M059J (cell line): Measurements from ENCODE around the gene RAB35. TPM values are rescaled to one million over a fixed set of nuclear protein-coding genes. Genes with fewer than 3 reads are reported as not detected.

ENCODE experiments used
- DNase-seq: peaks from one replicate; pipeline ENCODE4 v3.0.0-alpha.2; 2012; ENCODE audit warnings: low read depth
- total RNA-seq: library from RNA; depleted of rRNA; stranded (reverse); fragments of >200 nt; shearing (Covaris generic); gene quantifications from 2 replicates; pipeline ENCODE4 v1.2.3, GENCODE V29; 2014

RAB35 gene
- total RNA-seq, 1 experiment from 2014 or later: 28.6 TPM

DNA sequence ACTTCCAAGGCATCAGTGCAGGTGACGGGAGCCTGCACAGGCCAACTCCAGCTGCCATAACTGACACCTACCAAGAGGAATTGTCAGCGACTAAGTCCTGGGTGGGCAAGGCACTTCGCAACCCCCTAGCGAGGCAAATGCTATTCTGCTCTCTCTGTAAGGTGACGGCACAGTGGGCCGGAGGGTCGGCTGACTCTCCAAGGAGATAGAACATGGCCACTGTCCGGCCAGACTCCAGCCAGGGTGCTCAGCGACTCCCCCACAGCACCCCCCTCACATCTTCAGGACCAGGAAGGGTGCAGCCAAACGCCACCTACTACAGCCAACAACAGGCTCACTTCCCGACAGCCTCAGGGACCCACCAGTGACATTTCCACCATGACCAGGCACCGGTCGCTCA lies 13.2 kb downstream of the RAB35 start:
- DNase-seq: no peak

DNA sequence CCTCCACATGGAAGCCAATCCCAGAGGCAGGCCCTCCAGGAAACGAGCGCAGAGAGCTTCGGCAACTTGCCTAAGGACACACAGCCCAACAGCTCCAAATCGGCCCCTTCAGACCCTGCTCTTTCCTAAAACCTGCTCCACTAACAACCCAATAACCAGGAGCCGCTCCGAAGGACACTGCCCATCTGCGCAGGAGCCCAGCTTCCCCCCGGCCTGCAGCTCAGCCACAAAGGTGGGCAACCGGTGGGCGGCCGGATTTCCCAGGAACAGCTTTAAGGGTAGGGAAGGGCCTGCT lies 13.6 kb downstream of the RAB35 start:
- no peak for DNase-seq

DNA sequence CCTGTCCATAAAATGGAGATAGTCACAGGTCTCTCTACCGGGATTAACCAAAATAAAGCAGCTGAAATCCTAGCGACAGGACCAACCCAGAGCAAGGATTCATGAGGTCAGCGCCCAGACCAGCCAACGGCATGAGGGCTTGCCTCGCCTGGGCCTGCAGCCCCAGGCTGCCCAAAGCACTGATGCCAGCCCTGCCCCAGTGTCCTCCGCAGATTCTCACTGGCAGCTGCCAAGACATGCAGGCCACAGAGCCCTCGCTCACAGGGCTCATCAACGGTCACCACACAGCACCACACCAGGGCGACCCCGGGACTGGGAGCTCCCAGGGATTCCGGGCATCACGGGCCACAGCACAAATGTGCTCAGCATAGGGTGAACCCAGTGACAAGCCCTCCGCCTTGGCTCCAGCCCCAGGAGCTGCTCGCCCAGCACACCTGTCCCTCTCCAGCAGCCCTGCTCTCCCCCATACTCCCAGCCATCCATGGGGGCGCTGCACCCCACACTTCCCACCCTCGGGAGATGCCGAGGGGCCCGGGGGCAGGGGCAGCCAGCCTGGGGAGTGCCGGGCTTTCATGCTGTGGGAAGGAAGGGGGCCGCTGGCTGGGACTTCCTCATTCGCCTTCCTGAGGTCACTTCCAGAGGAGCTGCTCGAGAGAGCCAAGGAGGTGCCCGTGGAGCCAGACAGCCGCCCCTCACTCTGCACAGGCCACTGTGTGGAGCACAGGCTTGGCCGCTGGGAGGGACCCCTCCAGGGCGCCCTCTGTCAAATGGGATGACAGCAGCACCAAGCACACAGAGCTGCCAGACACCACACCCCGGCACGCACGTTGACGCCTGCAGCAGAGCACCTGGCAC lies 14.1 kb downstream of the RAB35 start:
- no peak for DNase-seq

DNA sequence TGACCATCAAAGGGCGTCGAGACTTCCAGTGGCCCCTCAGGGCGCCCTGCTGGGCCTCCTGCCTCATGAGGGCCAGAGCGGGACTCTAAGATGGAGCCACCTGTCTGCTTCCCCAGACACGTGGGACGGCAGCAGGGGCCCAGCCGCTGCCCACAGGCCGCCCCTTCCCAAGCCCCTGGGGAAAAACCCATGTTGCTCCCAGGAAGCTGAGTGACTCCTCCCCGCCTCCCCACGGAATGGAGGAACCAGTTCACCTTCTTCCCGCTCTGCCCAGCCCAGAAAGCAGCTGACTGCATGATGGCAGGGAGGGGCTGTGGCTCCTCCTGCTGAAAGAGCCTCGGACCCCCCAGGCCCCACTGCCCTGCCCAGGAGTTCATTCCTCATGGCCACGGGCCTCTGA lies 14.9 kb downstream of the RAB35 start:
- DNase-seq: no peak

DNA sequence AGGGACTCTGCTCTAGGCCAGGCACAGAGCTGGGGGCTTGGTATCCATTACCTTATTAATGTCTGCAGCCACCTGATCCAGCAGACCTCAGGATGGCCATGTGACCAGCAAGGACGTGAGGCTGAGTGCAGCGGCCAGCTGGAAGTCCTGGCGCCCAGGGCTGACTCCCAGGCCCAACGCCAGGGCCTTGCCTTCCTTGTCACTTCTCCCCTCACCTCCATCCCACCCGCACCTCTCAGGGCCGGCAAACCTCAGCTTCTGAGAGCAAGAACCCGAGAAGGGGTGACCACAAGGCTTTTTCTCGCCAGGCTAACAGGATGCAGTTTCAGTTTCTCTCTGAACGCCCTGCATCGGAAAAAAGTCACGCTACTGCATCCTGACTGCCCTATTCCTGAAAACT lies 15.4 kb downstream of the RAB35 start:
- no peak for DNase-seq

DNA sequence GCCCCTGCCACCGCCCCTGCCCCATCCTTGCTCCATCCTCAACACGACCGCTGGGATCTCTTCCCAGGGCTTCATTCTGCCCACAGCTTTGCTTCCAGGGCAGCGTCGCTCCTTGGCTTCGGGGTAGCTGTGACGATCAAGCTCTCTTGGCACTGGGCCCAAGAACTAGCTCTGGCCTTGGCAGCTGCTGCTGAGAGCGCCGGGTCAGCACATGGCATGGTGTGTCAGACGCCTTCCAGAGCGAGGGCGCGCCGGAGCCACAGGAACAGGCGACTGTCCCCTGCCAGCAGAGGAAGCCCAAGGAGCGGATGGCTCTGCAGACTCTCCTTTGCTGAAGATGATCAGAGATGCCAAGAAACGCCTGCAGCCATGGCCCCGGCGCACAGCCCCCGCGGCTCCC lies 15.9 kb downstream of the RAB35 start:
- DNase-seq: no peak

DNA sequence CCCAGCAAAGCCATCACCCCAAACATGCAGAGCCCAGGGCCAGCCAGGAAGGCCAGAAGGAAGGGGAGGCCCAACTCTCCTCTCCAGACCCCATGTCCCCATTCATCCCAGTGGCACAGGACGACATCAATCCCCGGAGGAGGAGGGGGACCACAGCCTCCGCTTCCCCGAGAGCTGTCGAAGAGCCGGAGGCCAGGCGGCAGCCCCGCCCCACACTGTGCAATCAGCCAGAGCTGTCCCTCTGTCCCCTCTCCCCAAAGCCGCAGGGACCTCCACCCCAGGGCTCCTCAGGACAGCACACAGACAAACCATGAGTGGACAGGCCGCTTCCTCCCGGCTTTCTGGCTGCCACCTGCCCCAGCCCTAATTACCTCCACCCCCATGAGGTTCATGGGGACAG lies 16.8 kb downstream of the RAB35 start:
- no peak for DNase-seq

DNA sequence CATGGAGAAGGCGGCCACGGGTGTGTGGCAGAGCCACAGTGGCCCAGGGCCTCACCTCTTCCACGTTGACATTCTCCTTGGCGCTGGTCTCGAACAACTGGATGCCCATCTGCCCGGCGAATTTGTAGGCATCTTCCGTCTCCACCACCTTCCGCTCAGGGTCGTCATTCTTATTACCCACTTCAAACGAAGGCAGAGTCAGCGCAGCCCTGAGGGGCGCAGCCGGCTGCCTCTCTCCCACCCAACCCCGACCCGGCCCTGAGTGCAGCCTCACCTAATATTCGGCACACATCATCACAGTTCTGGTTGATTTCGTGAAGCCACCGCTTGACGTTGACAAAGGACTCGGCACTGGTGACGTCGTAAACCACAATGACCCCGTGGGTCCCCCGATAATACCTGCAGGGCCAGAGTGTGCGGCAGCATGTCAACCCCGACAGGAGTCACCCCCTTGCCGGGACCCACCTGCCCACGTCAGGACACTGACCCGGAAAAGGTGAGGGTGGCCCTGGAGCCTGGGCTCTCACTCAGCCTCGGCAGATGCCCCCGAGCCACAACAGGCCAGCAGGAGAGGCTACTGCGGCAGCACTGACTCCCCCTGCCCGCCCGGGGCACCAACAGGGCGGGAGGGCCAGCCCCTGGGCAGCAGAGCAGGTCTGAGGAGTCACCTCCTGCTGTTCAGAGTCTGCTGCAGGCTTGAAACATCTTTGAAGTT lies 17.6 kb downstream of the RAB35 start:
- DNase-seq: no peak

DNA sequence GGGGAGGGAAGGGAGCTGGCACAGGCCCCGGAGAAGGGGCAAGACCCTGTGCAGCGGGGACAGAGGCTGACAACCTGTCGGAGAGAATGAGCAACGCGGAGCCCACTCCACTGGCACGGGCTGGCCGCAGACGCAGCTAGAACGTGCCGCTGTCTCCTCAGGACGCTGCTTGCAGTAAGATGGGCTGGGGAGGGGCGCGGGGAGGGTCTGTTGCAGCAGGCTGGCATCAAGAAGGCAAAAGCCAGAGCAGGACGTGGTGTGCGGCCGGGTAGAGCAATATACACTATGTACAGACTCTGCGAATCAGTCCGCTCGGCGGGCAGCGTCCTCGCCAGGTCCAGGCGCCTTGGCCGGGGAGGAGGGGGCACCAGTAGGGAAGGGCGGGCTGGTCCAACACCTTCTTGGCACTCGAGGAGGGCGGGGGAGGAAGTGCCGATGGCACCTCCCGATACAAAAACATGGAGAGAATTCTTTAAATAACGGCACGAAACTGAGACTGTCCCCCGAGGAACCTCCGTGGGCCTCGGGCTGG lies 19.8 kb downstream of the RAB35 start:
- DNase-seq: no peak

DNA sequence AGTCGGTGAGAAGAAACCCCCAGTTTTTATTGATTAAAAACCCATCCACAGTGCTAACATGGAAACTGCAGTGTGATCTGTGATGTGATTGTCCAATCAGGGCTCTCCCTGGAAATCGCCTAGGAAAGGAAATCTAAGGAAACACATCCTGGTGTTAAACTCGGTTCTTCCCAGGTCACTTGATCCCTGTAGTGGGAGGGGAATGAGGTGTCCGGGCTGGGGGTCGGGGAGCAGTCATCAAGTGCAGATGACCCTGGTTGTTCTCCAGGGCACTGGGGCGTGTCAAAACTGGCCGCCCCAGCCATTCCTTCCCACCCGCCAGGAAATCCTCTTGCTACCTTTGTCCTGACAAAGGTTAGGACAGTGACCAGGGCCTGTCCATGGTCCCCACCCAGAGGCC lies 20.8 kb downstream of the RAB35 start:
- no peak for DNase-seq

DNA sequence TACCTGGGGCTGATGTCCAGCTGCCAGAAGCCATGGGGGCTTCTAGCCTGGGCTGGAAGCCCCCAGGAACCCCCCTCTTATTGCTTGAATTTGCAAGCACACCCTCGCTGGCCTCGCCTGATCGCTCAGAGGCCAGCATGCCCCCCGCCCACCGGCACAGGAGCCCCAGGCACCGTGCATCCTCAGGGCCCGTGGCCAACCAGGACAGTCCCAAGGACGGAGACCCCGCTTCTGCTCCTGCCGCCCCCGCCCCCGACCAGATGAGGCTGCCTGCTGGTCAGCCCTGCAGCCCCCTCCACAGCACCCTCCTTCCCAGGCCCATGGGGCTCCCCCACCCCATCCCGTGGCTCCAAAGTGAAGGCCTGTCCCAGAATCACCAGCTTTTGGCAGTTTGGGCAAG lies 21.2 kb downstream of the RAB35 start:
- DNase-seq: no peak

DNA sequence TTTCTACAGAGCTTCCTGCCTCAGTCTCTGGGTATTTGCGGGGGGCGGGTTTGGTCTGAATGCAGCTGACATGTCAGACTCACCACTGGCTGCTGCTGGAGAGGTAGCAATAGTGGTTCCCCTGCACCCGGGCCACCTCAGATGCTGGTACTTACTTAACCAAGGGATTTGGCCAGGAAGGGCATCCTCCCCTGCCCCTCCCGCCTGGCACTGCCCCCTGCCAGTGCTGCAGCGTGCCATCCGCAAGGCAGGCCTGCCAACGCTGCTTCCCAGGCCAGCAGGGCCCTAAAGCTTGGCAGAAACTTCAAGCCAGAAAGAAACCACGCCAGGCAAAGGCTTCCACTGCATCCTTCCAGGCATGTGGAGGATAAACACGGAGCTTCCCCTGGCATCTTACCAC lies 22.1 kb downstream of the RAB35 start:
- no peak for DNase-seq

DNA sequence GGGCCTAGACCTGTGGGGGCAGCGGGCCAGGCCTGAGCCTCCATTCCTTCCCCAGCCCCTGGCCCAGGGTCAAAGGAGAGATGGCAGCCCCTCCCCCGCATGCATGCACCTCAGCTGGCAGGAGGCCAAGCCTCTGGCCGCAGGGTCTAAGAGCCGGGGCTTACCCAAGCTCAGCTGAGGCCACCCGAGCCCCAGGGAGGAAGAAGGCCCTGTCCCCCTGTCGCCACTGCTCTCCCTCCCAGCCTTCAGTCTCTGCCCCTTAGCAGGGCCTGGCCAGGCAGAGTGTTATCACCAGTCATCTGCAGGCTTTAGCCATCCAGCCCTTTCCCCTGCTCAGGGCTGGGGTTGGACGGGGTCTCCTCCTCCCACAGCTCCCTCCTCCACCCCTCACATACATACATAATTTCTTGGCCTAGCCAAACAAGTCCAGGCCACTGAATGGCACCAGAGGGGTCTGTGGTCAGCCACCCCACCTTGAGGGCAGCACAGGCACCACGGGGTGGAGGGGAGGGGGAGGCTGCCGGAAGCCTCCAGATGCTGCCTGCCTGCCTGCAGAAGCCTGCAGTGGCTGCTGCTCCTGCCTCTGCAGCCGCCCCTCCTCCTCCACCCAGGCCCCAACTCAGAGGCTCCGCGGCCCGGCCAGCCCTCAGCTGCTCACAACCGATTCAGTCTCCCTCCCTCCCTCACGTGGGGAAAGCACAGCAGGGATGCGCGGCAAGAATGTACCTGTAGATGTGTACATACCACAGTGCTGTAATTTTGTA lies 22.8 kb downstream of the RAB35 start:
- DNase-seq: no peak

DNA sequence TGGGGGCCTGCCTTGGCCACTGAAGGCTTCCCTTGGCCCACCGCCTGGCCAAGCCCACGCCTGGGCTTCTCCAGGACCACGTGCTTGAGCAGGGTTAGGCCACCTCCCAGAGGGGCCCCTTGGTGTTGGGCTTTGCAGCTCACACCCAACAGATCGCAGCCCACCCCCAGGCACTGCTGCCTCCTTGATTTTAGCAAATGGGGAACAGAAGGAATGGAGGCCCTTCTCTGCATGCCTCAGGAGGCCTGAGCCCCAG lies 23.3 kb downstream of the RAB35 start:
- DNase-seq: no peak

DNA sequence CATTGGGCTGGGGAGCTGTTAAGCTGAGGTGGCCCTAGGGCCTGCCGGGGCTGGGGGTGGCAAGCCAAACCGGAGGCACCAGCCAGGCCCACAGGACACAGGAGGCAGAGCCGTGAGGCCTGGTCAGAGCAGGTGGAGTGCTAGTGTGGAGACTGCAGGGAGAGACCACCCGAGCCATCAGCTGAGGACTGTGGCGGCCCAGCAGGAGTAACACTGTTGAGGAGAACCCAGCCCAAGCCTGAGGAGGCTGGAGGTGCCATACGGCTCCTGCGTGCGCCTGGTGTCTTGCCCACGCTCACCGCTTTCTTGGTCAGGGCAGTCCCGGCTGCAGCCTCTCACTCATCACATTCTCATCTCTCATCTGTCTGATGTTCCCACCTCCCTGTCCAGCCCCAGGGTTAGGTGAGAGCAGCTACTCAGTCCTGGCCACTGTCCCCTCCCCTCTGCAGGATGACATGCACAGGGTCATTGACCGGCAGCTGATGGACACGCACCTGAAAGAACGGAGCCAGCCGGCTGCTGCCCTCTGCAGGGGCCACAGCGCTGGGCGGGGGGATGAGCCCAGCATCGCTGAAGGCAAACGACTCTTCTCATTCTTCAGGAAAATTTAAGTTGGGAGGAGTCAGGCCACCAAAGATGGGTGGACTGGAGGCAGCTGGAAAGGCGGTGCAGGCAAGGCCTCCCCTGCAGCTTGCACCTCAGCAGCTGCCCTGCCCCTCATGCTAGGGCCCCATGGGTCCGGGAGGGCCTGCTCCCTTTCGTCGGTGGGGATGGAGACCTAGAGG lies 23.8 kb downstream of the RAB35 start:
- no peak for DNase-seq

DNA sequence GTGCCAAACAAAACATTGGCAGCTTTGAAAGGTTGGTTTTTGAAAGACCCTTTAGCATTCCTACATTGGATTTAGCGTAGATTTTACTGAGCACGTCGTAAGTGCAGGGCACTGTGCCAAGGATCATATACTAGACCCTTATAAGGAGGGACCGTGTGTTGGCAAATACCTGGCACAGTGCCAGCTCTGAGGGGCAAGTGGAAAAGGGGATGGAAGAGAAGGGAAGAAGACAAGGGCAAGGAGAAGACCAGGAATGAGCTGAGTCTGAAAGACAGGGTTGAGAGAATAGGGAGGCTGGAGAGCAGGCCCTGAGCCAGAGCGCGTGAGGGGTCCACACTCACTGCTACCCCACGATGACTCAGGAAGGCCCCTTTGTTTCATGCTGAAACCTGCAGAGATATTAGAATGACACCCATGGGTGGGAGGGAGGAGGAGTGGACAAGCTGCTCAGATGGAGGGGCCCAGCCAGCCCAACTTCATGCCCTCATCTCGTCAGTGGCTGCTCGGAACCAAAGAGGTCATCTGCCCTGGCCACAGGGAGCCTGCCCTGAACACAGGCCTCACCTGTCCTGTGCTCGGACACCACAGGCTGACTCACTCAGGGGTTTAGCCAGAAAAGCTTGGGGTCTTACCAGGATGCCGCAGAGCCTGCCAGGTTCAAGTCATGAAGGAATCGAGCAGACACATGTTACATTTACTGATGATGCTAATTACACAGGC lies 25.0 kb downstream of the RAB35 start:
- DNase-seq: no peak

DNA sequence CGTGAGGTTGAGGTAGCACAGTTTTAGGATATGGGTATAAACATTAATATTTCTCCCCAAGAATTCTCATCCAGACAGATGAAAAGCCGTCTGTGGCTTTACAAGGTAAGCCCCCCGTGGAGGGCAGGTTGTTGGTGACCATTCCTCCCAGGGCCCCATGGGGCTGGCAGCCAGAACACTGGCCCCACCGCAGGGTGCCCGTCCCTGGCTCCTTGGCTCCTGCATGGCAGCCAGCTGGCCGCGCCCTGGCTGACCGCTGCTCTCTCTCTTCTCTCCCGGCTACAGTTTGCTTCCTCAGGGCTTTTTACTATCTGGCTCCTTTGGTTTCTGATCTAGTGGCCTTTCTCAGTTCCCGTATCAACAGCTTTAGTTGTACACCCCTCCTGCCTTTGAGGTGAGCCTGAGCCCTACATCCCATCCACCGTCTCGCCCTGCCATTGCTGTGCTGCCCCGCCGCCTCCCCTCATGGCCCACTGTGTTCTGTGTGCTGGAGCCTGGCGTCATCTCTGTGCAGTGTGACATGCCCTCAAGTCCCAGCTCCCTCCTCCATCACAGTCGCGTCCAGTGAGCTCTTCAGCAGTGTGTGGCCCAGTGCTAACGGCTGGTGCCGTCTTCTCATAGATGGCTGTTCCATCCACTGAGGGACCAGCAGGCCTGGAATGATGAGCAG lies 25.8 kb downstream of the RAB35 start:
- no peak for DNase-seq

DNA sequence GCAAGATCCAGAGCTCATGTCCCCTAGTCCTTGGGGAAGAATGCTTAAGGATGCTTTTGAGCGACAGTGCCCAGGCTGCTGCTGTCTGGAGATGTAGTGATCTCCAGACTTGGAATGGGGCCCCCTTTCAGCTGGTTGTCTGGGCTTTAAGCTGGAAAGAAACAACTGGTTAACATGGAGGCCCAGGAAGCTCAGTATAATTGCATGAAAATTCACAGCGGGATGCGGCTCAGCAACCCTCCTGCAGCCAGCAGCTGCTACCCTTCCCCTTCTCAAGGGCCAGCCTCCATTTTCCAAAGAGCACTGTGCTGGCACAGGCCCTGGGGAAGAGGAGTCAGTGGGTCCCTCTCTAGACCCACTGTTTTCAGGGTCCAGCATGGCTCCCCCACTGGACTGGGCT lies 26.3 kb downstream of the RAB35 start:
- no peak for DNase-seq

DNA sequence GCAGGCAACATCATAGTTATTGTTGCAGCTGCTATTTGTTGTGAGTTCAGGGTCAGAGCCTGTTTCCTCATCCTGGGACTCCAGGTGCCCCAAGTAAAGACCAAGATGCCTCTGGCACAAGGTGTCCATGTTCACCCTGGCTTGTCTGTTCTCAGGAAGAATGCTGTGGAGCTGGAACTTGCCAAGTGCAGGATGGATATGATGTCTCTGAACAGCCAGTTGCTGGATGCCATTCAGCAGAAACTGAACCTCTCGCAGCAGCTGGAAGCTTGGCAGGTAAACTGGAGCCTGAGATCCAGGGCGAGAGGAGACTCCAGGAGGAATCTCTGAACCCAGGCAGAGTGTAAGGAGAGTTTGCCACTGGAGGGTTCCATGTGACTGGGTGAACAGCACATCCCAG lies 26.8 kb downstream of the RAB35 start:
- DNase-seq: no peak

DNA sequence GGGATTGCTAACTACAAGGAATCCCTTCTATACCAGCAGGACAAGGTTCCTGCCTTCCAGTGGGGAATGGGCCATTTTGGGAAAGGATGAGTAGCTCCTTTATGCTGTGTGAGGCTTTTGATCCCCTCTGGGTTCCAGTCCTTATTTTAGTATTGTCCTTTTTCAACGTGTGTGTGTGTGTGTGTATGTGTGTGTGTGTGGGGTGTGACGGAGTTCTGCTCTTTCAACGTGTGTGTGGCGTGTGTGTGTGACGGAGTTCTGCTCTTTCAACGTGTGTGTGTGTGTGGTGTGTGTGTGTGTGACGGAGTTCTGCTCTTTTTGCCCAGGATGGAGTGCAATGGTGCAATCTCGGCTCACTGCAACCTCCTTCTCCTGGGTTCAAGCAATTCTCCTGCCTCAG lies 27.4 kb downstream of the RAB35 start:
- DNase-seq: no peak
